GM19324 (cell line): ENCODE data around the gene CDHR3.
"Not testable (repeated sequence)": the region's sequence is repeated elsewhere in the genome, so short reads cannot be mapped to it uniquely, and the experiment has no call there.

Experiments
- ATAC-seq: cut with Tn5 transposase; IDR thresholded peaks from one replicate; pipeline ENCODE4 v1.9.1; 2021; ENCODE audit warnings: mild to moderate bottlenecking, moderate library complexity; ENCODE audit not compliant: unreplicated experiment, low FRiP score

Gene CDHR3

GRCh38 chr7:105996860-105997737 lies 34.0 kb downstream of the CDHR3 start:
- ATAC-seq = no peak

- no peak for ATAC-seq
These were observed 36.2 kb downstream of the CDHR3 start for GRCh38 chr7:105999256-105999655.

- ATAC-seq = no peak
These were observed 38.1 kb downstream of the CDHR3 start for GRCh38 chr7:106001196-106001595.

DNA sequence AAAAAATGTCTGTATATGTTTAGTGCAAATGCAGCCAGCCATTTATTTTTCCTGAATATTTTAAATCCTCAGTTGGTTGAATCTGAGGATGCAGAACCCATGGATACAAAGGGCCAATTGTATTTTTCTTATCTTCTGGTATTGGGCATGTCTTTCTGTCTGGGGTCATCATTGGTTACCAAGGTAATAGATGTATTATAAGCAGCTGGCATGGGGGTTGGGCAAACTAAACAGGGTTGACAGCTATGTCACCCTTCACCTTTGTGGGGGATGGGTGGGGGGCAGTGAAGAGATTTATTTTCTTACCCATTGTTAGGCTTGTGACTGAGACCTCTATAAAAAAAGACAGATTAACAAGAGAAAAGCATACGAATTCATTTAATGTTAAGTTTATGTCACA lies 38.8 kb downstream of the CDHR3 start:
- ATAC-seq = no peak

GRCh38 chr7:106003525-106004064 lies 40.5 kb downstream of the CDHR3 start:
- ATAC-seq = no peak

DNA sequence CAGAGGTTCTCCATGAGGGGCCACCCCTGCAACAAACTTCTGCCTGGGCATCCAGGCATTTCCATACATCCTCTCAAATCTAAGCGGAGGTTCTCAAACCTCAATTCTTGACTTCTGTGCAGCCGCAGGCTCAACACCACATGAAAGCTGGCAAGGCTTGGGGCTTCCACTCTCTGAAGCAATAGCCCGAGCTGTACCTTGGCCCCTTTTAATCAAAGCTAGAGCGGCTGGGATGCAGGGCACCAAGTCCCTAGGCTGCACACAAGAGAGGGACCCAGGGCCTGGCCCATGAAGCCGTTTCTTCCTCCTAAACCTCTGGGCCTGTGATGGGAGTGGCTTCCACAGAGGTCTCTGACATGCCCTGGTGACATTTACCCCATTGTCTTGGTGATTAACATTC lies 43.8 kb downstream of the CDHR3 start:
- no peak for ATAC-seq

GRCh38 chr7:106007796-106008195 lies 44.7 kb downstream of the CDHR3 start:
- ATAC-seq = not testable (repeated sequence)

- peak; percentile 65 for ATAC-seq
These were observed 46.6 kb downstream of the CDHR3 start for GRCh38 chr7:106009503-106010226.

DNA sequence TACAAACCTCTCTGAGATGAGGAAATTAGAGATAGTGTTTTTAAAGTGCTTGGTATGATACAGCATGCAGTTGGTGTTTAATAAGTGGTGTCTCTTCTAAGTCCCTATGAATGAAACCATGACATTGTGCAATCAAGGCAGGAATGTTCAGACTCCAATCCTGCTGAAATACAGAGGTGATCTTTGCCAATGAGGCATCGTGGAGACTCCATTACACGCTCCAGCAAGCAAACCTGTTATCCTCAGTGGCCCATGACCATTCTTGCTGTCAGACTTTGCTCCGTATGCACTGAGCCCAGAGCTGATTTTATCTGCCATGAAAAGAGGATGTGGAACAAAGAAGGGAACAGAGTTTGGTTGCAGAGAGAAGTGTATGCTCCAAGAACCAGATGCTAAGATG lies 47.3 kb downstream of the CDHR3 start:
- no peak for ATAC-seq

GRCh38 chr7:106010866-106011265 lies 47.8 kb downstream of the CDHR3 start:
- no peak for ATAC-seq

- ATAC-seq = no peak
These were observed 49.1 kb downstream of the CDHR3 start for GRCh38 chr7:106012184-106012583.

GRCh38 chr7:106012935-106013439 lies 49.9 kb downstream of the CDHR3 start:
- no peak for ATAC-seq

DNA sequence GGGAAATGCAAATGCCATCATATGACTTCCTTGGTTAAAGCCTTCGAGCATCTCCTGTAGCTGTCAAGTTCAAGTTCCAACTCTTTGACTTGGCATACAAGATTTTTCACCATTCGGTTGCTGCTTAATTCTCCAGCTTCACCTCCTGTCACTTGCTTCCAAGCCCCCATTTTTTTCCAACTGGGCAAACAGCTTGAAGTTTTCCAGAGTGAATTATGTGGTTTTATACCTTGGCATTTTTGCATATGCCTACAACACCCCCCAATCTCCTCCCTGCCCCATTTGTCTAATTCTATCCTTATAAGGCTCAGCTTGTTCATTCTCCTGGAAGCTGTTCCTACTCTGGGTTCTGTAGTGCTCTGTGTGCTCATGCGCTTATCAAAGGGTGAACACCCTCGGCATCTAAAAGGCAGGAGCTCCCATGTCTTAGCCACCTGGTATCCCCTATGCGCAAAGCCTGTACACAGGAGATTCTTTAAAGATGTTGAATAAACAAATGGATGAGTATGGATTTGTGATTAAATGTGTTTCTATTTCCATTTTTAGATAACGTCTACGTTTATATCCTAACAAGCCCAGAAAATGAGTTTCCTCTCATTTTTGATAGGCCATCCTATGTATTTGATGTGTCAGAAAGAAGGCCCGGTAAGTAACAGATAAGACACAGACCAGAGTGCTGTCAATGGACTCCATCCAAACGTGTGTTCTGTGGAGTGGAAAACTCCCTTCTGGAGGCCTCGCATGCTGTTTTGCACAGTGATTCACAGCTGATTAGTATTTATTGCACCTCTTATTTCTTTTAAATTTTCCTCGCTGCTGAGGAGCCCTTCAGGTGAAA lies 52.5 kb downstream of the CDHR3 start:
- ATAC-seq = no peak

DNA sequence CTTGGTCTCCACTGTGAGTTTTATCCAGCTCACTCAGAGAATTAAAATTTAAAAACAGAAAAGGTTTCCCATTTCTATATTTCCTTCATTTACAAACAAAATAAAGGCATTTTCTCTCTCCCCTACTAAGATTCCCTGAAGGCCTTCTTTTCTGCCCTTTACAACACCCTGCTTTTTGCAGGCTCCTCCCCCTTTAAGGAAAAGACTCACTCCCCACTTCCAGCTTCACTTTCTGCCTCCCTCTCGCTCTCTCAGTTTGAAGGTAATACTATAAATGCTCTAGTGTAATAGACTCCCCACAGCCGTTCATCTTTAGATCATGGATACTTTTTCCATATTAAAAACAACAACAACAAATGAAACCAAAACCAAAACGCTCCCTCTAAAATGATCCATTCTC lies 53.3 kb downstream of the CDHR3 start:
- ATAC-seq = no peak

- ATAC-seq = no peak
These were observed 54.6 kb downstream of the CDHR3 start for GRCh38 chr7:106017657-106018056.

DNA sequence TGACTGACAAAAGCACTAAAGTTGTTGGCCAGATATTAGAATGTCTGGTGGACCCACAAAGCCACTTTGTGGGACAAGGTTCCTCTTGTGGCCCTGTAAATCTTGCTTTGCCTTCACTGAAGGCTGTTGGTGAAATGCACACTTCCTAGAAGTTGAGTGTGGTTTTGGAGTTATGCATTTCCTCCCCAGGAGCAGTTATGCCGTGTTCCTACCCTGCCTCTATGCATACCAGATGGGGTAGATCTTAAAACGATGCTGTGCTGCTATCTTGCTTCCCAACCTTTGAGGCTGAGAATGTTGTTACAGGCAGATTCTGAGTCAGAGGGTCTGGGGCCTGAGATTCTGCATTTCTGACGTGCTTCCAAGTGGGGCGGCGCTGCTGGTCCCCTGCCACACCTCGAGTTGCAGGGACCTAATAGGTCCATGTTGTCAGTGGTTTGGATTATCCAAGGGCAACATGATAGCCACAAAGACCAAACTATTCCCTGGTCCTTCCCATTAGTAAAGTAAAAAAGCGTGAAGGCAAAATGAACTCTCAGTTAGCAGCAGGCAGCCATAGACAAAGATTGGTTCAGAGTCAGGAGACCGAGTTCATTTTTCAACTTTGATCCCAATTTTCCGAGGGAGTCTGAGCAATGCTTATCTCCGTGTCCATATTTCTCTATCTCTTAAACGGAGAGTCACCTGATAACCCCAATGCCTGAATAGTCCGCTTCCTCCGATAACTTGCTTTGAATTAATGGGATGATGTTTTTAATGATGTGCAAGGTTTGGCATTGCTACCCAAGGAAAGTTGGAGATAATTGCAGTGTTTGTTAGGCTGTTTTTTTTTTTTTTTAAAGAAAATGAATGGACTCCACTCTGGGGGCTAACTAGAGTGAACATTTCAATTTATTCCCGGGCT lies 55.8 kb downstream of the CDHR3 start:
- no peak for ATAC-seq

GRCh38 chr7:106019470-106019820 lies 56.4 kb downstream of the CDHR3 start:
- no peak for ATAC-seq

- no peak for ATAC-seq
These were observed 58.3 kb downstream of the CDHR3 start for GRCh38 chr7:106021151-106022067.
